GM12874 (cell line): ENCODE results near the gene PPP4R2.

Experiments used
- CTCF ChIP-seq: IDR thresholded peaks from 2 replicates; pipeline ENCODE4 v1.5.1; 2011; ENCODE audit warnings: low read depth, mild to moderate bottlenecking, control low read depth, low read length, moderate library complexity; ENCODE audit not compliant: insufficient read depth

PPP4R2 gene

GRCh38 chr3:73071952-73072351 is 75.3 kb downstream of the PPP4R2 start:
- TF ChIP-seq CTCF: no peak

GRCh38 chr3:73072634-73073033 is 76.0 kb downstream of the PPP4R2 start:
- TF ChIP-seq CTCF: no peak

- no peak for TF ChIP-seq CTCF
These were observed 76.6 kb downstream of the PPP4R2 start for GRCh38 chr3:73073091-73073707.

GRCh38 chr3:73074781-73075180 is 78.2 kb downstream of the PPP4R2 start:
- TF ChIP-seq CTCF: no peak

- no peak for TF ChIP-seq CTCF
These were observed 83.8 kb downstream of the PPP4R2 start for GRCh38 chr3:73080216-73080966.

- TF ChIP-seq CTCF: no peak
These were observed 84.5 kb downstream of the PPP4R2 start for GRCh38 chr3:73081140-73081539.

GRCh38 chr3:73084170-73084569 is 87.6 kb downstream of the PPP4R2 start:
- TF ChIP-seq CTCF: no peak
